SK-N-DZ (cell line): ENCODE results near the gene ZC3H10. TPM values are rescaled to one million over a fixed set of nuclear protein-coding genes. Genes with fewer than 3 reads are reported as not detected.
"Not testable (repeated sequence)": the region's sequence is repeated elsewhere in the genome, so short reads cannot be mapped to it uniquely, and the experiment has no call there.

Source experiments
- DNase-seq: peaks from one replicate; pipeline ENCODE4 v3.0.0-alpha.2; 2015; ENCODE audit warnings: low spot score
- polyA plus RNA-seq, 2 experiments: library from polyadenylated mRNA; depleted of rRNA; stranded (reverse); fragments of >200 nt; gene quantifications; 2 replicates each; pipeline ENCODE4 v1.2.3, GENCODE V29; 2014

Gene ZC3H10
- polyA plus RNA-seq (2014; cell fraction: cytosol; rRNA removed): 4.9 and 5.9 TPM in 2 replicates
- polyA plus RNA-seq (2014; cell fraction: nucleus; rRNA removed): 5.0 and 5.6 TPM in 2 replicates

- peak; percentile 99 for DNase-seq
Measured at GRCh38 chr12:56117778-56118687, at the start of gene ZC3H10. TSS of gene ZC3H10 (plus strand) at chr12:56118266. CDS start at chr12:56120563, 2,297 bp downstream.

- DNase-seq: no peak
Measured at GRCh38 chr12:56071648-56072047, 46.4 kb upstream of the ZC3H10 start.

GRCh38 chr12:56074396-56074795 is 43.7 kb upstream of the ZC3H10 start:
- no peak for DNase-seq

GRCh38 chr12:56077966-56078365 is 40.1 kb upstream of the ZC3H10 start:
- DNase-seq: not testable (repeated sequence)

GRCh38 chr12:56078427-56078826 is 39.6 kb upstream of the ZC3H10 start:
- DNase-seq: no peak

GRCh38 chr12:56078931-56079722 is 38.9 kb upstream of the ZC3H10 start:
- peak; percentile 79 for DNase-seq

- DNase-seq: peak; percentile 24
Measured at GRCh38 chr12:56079723-56080555, 38.1 kb upstream of the ZC3H10 start, which contains the start of gene ERBB3. TSS of gene ERBB3 (plus strand) at chr12:56080165. CDS start at chr12:56080301, 136 bp downstream.

GRCh38 chr12:56080556-56081138 is 37.4 kb upstream of the ZC3H10 start:
- DNase-seq: no peak

GRCh38 chr12:56081393-56082347 is 36.4 kb upstream of the ZC3H10 start:
- no peak for DNase-seq

- DNase-seq: no peak
Measured at GRCh38 chr12:56082382-56082781, 35.7 kb upstream of the ZC3H10 start.

GRCh38 chr12:56082967-56083366 is 35.1 kb upstream of the ZC3H10 start:
- no peak for DNase-seq

- peak; percentile 54 for DNase-seq
Measured at GRCh38 chr12:56084958-56085543, 33.0 kb upstream of the ZC3H10 start.

GRCh38 chr12:56086096-56086495 is 32.0 kb upstream of the ZC3H10 start:
- DNase-seq: no peak

GRCh38 chr12:56086608-56087007 is 31.5 kb upstream of the ZC3H10 start:
- no peak for DNase-seq

- no peak for DNase-seq
Measured at GRCh38 chr12:56087220-56087619, 30.8 kb upstream of the ZC3H10 start.

- no peak for DNase-seq
Measured at GRCh38 chr12:56097738-56098137, 20.3 kb upstream of the ZC3H10 start.

GRCh38 chr12:56098592-56098991 is 19.5 kb upstream of the ZC3H10 start:
- DNase-seq: no peak

- no peak for DNase-seq
Measured at GRCh38 chr12:56099787-56100186, 18.3 kb upstream of the ZC3H10 start.

- no peak for DNase-seq
Measured at GRCh38 chr12:56101045-56101444, 17.0 kb upstream of the ZC3H10 start.
